GM19452 (cell line): ENCODE results near the gene PTPRM.

Source experiments
- ATAC-seq: cut with Tn5 transposase; IDR thresholded peaks from one replicate; pipeline ENCODE4 v1.9.1; 2021; ENCODE audit not compliant: unreplicated experiment

Gene PTPRM

DNA sequence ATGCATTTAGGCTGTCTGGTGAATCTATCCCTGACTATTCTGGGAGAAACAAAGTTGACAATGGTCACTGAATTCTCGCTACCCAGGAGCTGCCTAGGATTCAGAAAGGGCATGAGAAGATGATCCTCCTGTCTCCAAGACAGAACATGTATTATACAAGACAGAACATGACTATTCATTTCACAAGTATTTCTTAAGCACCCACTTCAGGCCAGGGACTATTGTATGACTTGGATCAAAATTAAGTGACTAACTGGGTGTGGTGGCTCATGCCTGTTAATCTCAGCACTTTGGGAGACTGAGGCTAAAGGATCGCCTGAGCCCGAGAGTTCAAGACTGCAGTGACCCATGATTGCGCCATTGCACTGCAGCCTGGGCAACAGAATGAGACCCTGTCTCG is 806.4 kb downstream of the PTPRM start:
- ATAC-seq = no peak

DNA sequence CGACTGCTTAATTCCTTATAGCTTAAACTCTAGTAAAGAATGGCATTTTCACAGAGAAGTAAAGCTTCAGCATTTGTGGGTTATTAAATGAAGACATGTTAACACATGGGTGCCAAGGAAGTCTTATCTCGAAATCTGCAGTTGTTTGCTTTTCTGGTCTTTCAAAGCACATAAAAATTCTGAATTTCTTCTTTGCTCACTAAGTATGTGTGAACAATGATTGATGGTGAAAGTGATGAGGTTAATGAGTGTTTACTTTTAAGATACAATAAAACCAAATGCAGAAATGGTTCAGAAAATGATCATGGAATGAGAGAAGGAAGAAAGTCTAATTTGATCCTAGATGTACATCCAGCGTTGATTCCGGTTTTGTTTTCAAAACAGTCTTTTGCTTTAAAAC is 807.6 kb downstream of the PTPRM start:
- ATAC-seq = no peak

DNA sequence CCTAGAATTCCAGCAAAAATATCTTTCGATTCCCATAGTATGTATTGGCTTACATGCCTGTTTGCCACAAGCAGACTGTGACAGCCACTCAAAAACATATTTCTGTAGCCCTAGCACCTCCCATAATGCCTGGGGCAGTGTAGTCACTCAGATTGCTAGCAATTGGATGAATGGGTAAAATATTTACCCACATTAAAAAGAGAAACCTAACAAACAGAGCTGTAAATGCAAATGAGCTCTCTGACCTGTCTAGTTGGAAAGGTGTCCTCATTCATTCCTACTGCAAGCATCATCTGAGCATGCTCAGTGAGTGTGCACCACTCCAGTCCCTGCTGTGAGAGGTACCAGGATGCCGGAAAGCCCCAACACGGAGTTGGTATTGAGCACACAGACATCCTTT is 808.1 kb downstream of the PTPRM start:
- no peak for ATAC-seq

DNA sequence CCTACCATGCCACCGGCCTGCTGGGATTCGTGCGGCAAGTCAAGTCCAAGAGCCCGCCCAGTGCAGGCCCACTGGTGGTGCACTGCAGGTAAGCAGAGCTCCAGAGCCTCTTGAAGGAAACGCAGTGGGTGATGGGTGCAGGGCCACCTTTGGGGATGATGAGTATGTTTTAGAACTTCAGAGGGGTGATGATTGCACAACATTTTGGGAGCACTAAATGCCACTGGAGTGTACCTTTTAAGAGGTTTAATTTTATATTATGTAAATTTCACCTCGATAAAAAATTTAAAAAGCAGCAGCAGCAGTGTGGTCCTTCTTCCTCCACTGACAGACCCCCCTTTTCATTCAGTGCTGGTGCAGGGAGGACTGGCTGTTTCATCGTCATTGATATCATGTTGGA is 809.0 kb downstream of the PTPRM start:
- no peak for ATAC-seq

DNA sequence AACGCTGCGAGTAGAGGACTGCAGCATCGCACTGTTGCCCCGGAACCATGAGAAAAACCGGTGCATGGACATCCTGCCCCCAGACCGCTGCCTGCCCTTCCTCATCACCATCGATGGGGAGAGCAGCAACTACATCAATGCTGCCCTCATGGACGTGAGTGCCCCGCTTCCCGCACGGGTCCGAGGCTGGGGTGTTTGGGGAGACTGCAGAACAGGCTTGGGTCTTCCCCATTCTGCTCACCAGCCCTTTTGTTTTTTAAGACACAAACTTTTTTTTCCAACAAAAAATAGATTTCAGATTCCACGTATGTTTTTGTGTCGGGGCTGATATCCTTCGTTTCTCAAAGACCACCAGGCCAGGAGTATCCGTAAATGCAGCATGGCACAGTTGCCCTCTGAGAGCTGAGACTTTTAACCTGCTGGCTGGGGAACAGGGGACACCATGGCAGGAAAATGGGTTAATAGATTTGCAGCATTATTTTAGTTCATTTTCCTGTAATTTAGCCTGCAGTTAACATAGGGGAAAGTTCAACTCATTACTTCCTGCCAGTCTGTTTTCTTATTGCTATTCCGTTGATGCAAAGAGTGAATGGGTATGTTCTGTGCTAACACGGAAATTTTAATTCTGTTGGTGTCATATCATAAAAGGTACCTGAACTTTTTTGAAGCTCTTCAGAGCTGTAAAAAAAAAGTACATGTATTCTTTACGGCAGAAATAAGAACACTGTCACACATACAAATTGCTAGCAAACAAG is 812.2 kb downstream of the PTPRM start:
- no peak for ATAC-seq

DNA sequence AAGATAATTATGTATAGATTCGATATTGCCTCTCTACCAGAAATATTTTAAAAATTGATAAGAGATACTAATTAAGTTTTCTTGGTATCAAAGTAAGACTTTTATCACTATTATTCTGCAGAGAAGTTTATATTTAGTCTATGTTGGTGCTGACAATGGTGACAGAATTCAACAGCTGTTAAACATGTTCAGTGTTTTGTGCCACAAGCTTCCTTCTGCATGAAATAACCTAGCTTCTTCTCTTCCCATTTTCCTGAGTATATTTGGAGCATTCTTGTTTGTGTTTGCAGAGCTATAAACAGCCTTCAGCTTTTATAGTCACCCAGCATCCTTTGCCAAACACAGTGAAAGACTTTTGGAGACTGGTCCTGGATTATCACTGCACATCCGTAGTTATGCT is 812.9 kb downstream of the PTPRM start:
- ATAC-seq = no peak

DNA sequence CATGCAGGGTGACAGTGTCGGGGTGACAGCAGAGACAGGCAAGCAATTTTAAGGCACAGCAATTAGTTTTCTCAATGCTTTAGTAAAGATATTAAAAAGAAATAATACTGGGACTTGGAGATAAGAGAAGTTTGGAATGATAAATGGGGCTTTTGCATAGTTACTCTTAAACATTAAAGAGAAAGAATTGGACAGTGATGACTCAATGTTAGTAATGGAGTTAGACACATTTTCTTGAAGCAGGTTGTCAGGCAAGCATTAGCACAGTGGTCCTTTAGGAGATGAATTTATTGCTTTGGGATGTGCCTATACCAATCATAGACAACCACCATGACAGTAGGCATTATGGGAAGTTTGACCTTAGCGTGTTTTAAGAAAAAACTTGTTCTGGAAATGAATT is 813.8 kb downstream of the PTPRM start:
- ATAC-seq = no peak

DNA sequence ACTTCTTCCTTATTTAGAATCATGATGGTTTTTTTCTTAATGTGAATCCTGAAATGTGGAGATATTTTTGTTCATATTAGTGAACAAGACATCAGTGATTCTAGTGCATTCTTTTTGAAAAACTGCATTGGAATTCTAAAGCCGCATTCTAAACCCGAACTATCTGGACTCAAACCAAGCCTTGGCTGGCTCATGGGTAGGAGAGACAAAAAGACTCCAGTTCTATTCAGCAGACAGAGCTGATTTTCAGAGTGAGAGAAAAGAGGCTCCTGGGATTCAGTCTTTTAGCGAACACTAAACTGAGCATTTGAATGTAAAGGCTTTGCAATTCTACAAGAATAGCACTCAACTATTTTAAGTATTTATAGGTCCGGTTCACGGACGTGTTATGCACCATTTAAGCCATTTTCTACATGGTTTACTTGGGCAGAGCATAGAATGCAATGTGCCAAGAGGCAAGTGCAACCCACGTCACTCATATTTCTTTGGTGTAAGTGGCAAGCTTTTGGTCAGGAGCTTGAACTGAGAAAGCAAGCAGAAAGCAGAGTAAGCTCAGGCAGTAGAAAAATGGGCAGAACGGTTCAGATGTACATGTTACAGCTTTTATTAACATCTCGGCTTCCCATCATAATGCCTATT is 814.8 kb downstream of the PTPRM start:
- no peak for ATAC-seq

DNA sequence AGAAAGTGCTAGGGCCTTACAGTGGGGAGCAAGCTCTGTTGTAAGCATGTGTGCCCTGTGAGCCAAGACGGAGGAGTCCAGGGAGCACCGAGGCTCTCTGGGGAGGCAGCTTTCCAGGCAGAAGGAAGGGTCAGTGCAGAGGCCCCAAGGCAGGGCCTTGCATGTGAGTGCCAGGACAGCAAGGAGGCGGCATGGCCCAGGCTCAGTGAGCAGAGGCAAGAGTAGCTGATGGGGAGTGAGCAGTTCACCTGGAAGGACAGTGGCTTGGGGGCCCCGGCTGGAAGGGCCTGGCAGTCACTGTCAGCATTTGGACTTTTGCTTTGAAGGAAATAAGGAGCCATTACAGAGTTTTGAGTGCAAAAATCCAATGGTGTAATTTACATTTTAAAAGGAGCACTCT is 818.3 kb downstream of the PTPRM start:
- no peak for ATAC-seq

DNA sequence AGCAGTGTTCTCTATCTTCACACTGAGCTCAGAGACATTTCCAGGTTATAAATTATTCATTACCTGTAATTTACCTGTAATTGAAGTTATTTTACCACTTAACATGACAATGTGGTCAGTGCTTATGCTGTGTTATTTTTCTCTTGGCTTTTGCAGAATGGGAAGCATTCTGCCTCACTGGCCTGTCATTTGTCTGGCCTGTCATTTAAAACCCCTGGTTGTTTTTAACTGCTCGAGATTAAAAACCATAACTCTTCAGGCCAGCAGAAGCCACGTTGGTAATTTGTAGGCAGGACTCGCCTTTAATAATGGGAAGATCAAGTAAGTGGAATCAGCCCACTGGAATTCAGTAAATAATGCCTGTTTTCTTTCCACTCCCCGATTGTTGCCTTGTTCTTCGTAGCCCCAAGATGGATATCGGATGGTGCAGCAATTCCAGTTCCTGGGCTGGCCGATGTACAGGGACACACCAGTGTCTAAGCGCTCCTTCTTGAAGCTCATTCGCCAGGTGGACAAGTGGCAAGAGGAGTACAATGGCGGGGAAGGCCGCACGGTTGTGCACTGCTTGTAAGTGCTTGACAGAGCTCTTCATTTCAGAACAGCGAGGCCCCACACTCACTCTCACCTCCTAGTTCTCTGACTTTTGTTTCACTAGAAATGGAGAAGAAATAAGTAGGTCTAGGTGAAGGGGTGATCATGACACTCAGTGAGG is 819.7 kb downstream of the PTPRM start:
- ATAC-seq = no peak

DNA sequence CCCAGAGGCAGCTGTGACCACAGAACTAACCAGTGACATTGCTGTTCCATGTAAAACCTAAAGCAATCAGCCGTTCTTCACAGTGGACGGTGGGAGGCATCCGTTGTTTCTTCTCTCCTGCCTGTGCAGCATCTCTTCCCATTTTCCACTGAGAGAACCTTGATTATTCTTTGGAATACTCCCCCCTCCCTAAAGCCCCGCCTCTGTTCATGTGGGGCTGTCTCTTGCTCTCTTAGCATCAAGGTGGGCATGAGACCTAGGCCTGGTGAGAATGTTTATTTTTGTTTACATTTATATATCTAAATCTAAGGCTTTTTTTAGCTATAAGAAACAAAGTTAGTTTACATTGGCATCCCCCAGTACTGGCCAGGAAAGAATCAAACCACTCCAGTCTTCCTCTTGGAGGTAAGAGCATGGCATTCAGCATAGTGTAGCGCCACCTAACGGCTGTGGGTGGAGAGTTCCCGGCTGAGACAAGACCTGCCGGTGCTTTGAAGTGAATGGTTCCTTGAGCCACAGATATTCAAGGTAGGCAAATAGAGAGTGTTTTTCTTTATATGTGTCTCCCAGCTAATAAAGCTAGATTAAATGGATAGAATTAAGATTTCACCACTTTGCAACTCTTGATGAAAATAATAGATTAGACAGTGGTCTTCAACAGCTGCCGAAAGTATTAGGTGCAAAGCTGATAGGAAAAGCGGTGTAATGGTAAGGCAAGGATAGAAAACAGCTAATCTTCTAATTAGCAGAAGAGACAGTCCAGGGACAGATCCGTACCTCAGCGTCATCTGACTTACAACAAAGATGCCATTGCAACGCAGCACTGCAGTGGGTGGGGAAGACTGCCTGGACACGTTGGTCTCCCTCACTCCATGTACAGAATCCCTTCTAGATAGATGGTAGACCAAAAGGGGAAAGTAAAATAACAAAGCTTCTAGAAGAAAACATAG is 822.5 kb downstream of the PTPRM start:
- no peak for ATAC-seq

DNA sequence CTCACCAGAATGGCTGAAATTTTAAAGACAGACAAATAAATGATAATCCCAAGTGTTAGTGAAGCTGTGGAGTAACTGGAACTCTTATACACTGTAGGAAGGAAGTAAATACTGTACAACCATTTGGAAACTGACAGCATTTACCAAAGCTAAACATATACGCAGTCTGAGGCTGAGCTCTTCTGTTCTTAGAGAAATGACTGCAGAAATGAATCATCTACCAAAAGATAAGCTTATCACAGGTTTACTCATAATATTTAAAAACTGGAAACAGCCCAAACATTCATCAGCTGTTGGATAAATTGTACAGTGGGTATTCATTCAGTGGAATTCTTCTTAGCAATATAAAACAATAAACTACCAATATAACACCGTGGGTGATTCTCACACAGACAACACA is 824.0 kb downstream of the PTPRM start:
- no peak for ATAC-seq

DNA sequence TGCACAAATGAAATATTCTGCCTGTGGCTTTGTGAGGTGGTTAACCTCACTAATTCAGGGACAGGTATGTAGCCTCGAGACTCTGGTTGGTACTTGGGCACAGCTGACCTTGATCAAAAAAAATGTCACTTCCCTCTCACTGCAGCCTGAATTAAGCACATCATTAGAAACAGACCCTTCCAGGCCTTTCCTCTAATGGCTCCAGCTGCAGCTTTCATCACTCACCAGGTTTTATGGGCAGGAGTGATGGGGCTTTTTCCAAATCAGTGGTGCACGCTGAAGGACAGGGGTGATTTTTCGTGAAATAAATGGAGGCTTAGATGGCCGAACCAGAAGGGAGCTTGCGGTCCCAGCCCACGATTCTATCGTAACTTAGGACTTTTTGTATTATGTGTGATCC is 829.1 kb downstream of the PTPRM start:
- ATAC-seq = no peak

DNA sequence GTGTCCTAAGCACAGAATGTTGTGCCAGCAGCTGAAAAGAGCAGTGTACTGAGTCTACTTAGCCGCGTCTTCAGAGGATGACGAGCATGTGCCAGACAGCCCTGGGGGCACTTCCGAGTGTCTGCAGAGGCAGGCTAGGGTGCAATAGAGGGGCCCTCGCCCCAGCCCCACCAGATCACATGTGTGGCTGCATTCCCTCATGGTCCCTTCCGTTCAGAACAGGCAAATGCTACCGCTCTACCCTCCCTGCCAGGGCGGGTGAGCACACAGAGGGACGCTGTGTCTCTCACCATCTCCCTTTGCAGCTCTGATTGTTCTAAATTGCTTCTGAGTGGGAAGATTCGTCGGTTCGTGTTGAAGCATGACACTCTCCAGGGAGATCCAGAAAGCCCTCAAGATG is 829.9 kb downstream of the PTPRM start:
- ATAC-seq = no peak

DNA sequence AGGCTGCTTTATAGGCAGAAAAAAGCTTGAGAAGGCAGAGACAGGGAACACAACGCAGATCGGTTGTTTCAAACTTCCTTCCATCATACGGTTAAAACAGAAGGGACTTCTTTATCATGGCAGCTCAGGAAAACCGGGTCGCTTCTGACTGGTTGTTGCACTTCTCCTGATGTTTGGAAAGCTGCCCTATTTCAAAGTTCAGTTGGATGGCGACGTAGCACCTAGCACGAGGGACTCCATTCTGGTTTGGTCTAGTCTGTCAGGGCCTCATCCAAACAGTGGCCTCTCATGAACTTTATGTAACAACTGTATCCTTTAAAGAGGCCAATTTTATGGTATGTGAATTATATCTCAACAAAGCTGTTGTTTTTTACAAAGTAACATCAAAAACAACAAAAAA is 832.0 kb downstream of the PTPRM start:
- no peak for ATAC-seq

DNA sequence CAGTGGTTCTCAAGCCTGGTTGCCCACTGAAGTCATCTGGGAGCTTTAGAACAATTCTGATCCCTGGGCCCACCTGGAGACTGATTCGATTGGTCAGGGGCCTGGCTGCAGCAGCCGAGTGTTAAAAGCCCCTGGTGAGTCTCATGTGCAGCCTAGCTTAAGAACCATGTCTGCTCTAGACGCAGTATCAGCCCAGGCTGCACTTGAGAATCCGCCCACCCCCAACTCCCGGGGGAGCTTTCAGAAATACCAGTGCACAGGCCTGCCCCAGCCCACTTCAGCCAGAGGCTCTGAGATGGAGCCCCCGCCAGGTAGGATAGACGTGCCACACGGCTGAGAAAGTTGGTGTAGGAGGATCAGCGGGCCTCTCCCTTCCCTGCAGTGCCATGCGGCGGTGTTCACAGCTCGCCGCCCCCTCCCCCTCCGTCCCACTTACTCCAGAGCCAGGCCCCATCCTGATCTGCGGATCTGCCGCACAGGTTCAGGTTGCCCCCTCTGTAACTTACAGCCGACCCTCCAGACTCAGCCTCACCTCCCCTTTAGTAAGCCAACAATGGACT is 833.2 kb downstream of the PTPRM start:
- ATAC-seq = no peak

DNA sequence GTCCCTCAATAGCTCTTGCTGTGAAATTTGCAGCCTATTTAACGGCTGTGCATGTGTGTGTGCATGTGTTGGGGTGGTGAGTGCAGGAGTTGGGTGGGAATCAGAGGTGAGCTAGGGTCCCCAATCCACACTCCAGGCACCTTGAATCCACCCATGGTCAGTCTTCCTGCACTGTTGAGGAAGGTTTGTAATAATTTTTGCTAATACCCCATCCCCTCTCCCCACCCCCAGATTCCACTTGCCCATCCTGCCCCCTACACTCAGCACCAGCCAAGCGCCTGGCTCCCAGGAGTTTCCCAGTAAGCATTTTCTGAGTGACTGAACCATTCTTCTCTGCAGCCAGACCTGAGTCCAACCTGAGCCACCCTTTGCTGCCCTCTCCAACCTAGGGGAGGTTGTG is 833.7 kb downstream of the PTPRM start:
- no peak for ATAC-seq

DNA sequence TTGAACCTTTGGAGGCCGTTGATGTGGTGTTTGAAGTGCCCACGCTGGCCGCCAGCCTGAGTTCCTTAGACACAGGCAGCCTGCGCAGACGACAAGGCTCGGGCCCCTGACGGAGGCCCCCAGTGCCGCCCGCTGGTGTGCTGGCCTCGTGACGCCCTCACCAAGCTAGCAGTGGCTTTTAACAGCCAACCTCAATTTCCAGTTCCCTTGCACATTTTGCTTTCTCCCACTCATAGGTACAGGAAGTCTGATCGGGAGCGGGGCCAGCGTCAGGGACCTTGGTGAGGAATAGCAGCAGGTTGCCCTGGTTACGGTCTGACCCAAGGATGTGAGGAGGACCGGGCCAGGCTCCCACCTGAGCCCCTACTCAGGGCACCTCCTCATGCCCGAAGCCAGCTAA is 834.5 kb downstream of the PTPRM start:
- ATAC-seq = no peak

DNA sequence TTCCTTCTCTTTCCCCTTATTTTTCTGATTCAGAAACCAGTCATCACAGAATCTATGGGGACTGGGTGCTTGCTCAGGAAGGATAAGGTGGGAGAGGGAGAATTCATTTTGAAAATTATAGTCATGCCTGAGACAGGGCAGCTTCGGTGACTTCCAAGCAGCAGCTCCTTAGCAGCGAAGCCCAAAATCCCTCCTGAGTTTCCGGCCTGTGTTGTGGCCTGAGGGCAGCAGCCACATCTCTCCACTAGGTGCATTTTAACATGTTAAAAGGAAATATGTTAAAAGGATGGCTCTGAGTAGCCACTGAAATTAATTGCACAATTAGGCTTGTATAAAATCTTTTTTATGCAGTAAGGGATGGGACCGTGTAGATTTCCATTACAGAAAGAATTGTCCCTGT is 835.1 kb downstream of the PTPRM start:
- ATAC-seq = no peak

DNA sequence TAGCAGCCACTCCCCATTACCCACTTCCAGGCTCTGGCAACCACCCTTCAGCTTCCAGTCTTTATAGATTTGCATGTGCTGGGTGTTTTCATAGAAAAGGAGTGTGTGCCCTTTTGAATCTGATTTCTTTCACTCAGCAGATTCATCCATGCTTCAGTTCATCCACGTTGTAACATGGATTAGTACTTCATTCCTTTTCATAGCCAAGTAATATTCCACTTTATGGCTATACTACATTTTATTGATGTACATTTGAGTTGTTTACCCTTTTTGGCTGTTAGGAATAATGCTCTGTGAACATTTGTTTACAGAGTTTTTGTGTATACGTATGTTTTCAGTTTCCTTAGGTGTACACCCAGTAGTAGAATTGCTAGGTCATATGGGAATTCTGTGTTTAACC is 836.6 kb downstream of the PTPRM start:
- ATAC-seq = no peak
